Measurements from ENCODE around the gene ADPRS.

The ADPRS gene

DNA sequence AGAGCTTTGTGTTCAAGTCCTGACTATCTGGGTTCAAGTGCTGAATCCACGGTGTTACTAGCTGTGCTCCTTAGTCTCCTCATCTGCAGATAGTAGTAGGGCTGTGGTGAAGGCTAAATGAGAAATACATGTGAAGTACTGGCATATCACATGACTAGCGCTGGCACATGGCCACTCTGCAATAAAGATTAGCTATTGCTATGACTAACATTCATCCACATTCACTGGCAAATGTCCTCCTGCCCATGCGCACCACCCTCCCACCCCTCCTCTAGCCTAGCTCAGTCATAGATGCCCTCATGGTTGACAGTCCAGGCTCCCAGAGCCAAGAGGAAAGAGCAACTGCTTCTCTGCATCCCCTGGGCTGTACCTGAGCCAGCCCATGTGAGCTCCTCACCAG lies 44.8 kb downstream of the ADPRS start:
- no peak for DNase-seq (ENCODE audit: low read depth)

- no peak for DNase-seq (ENCODE audit: low read depth)
These were observed 45.3 kb downstream of the ADPRS start for GRCh38 chr1:36134031-36134430.

DNA sequence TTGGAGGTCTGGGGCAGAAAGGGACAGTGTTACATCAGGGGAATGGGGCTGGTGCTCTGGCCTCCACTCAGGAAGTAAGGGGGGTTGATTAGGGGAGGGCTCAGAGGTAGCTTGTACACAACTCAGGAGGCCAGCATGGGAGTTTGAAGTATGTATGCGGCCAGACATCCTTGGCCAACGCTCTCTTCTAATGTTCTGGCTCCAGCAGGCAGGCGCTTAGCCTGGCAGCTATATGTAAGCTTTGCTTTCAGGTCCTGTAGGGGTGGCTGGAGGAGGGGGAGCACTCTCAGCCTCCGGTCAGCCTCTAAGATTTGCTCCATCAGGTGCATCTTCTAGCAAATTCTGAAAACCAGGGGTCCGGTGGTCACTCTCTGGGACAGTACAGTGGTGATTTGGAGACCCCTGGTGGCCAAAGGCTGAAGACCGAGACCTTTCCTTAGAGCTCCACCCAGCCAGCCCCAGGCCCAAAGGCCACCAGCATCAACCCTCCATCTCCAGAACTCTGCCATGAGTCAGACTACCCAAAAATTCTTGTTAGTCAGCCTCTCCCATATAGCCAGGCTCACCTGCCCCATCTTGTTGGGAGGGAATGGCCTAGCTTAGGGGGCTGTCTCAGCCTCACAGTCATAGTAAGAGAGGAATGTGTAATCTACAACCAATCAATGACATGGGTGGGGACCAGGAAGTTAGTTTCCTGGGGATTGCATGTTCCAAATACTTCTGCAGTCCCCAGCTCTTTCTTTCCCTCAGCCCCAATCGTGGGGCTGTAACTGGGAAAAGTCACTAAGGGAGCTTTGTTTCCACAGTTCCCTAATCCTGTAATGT lies 46.0 kb downstream of the ADPRS start:
- no peak for DNase-seq (ENCODE audit: low read depth)

- no peak for DNase-seq (ENCODE audit: low read depth)
These were observed 46.6 kb downstream of the ADPRS start for GRCh38 chr1:36135330-36135667.

- DNase-seq (ENCODE audit: low read depth), result no peak
These were observed 47.1 kb downstream of the ADPRS start for GRCh38 chr1:36135796-36136195.

DNA sequence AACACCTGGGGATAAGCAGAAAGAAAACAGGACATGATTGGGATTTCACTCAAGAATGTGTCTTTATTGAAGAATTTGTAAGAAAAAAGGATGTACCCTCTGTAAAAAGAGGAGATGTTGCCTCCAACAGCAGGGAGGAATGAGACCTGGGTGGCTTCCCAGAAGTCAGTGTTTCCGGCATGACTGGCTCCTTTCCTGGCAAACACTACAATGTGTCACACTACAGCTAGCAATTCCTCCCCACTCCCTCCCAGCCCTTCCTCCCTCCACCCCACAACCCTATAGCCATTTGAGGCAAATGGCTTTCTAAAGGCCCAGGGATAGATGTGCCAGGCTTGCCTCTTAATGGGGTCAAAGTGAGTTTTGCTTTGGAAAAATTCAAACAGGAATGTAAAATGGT lies 47.8 kb downstream of the ADPRS start:
- no peak for DNase-seq (ENCODE audit: low read depth)

GRCh38 chr1:36137226-36137625 lies 48.5 kb downstream of the ADPRS start:
- no peak for DNase-seq (ENCODE audit: low read depth)

DNA sequence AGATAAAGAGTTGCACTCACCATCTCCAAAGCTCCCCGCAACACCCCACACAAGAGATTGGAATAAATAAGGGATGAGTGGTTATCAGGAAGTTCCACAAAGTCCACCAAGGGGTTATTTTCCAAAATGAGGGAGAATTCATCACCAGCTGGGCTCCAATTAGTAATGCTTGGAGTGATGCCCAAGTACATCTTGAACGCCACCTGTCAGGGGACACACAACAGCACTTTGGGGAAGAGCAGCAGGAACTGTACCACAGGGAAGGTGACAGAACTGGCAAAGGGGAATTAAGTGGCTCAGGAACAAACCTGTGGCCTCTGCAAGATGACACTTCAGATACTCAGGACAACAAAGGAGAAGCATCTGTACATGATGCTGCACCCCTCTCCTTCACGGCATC lies 49.1 kb downstream of the ADPRS start:
- DNase-seq (ENCODE audit: low read depth), result no peak

GRCh38 chr1:36139521-36139920 lies 50.8 kb downstream of the ADPRS start:
- DNase-seq (ENCODE audit: low read depth), result no peak

GRCh38 chr1:36142121-36142520 lies 53.4 kb downstream of the ADPRS start:
- DNase-seq (ENCODE audit: low read depth), result no peak

DNA sequence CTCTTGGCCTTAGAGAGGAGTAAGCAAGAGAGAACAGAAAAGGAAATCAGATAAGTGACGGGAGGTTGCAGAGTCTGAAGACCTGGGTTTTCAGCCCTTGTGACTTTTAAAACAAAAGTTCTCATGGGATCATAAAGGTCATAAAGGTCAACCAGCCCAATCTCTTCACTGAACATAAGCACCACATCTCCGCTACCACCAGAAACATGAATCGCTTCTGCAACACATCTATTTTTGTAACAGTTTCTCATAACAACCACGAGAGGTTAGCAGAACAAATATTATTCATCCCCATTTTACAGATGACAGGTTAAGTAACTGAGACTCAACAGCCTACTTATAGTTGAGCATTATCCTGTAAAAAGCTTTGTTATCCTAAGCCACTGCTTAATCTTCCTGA lies 54.7 kb downstream of the ADPRS start:
- no peak for DNase-seq (ENCODE audit: low read depth)
